Midbrain (tissue), 1 donor: Measurements from ENCODE around the gene SLC44A3.

ENCODE experiments used
- DNase-seq: peaks from one replicate; lab custom pipeline; 2025; lab: John Stamatoyannopoulos, UW

SLC44A3 gene

DNA sequence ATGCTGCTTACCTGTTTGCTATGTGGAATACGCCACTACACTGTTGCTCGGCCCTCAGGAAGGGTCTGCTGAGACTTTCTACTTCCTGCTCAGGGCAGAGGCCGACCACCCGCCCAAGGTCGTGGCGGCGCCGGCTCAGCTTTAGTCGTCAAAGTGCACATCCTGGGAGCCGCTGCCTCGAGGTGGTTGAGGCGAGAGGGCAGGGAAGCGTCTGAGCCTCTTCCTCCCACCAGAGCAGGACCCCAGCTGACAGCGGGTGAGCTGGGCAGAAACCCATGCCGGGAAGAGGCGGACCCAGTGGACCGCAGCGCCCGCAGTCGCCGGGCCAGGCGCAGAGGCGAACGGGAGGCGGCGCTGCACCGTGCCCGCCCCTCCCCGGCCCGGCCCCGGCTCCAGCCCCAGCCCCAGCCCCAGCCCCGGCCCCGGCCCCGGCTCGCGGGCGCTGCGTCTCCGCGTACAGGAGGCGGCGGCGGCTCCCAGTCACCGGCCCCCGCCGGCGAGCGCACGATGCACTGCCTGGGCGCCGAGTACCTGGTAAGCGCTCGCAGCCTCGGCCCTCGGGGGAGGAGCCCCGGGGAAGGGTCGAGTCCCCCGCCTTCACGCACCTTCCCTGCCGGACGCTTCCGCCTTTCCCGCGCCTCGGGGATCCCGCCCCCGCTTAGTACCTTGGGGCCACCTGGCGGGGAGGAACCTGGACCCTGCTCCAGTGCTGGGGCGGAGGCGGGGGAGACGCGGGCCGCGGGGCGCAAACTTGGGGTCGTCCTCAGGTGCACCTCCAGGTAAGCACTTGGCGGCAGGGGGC, at the start of gene SLC44A3:
SLC44A3 (plus strand) TSS at position 413 of the 802 bp plus-strand sequence; CDS start at position 508, 95 bp downstream.
- peak; percentile 46 for DNase-seq

DNA sequence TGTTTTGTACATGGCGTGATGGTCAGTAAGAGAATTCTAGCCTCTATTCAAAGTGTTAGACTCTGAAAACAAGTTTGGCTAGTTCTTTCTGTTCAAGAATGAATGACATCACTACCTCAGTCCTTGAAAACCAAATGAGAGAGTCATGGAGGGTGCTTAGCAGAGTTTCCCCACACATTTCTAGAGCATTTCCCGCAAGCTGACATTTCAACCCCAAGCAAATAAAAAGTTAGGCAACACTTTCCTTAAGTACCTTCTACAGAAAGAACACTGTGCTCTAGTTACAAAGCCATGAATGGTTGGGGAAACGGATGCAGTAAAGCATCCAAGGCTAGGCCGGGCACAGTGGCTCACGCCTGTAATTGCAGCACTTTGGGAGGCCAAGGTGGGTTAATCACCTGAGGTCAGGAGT, 47.9 kb upstream of the SLC44A3 start:
- DNase-seq, result peak; percentile 25

DNA sequence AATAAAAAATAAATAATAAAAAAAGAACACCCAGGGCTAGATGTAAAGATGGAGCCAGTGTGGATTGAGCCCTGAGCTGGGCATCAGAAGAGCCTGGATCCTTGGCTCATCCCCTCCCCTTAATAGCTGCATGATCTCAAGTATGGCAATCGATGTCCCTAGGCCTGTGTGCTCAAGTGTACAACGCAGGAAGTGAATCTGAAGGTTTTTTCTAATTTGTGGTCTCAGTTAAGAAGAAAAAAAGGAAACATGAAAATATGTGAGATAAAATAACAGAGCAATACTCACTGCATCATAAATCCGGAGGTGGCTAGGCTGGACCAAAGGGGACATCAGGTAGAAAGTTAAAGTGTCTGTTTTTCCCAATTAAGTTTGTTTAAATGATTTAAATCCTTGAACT, 47.3 kb upstream of the SLC44A3 start:
- no peak for DNase-seq

- DNase-seq, result no peak
These were observed 46.8 kb upstream of the SLC44A3 start for GRCh38 chr1:94773296-94773809.

- DNase-seq, result no peak
These were observed 46.2 kb upstream of the SLC44A3 start for GRCh38 chr1:94773931-94774422.

DNA sequence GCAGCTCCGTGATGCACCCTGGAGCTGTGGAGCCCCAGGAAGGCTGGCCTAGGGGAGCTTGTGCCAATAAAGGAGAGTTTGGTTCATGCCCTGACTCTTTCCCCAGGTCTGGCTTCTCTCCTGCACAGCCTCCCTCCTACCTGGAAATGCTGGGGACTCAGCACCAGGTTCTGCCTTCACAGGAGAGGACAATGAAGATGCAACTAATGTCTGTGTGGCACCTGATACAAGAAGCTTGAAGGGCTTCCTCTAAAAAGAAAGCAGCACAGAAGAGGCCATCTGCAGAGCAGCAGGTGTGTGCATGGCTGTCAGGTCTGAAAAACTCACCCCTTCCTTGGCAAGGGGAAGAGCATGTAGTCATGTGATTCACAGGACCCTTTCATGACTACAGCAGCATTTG, 43.7 kb upstream of the SLC44A3 start:
- DNase-seq, result no peak

- no peak for DNase-seq
These were observed 42.9 kb upstream of the SLC44A3 start for GRCh38 chr1:94777281-94777680.

- no peak for DNase-seq
These were observed 41.3 kb upstream of the SLC44A3 start for GRCh38 chr1:94778808-94779207.

DNA sequence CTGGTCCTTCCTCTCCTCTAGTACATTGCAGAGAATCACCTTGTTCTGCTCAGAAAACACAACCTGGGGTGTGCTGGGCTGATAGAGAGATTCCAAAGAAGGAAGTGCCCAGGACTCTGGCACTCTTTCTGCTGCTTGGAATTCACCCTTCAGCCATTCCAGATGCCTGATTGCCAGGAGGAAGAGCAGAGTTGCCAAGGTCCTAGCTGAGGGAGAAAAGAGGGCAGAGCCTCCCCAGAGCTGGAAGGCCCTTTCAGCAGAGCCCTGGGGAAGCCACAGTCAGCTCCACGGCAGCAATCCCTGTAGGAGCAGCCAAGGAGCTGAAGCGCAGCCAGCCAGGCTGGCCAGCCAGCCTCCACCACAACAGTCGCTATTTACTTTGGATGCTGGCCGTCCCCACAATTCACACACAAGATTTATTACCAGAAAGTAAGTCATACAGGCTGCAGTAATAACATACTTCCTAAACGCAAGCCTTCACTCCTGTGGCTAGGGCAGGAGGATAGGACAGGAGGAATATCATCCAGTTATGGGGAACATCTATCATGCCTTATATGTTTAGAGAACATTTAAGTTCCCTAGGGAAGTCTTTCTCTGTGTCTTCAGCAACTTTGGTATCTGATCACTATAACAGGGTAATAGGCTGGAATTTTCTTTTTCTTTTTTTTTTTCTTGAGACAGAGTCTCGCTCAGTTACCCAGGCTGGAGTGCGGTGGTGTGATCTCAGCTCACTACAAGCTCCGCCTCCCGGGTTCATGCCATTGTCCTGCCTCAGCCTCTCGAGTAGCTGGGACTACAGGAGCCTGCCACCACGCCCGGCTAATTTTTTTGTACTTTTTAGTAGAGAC, 36.6 kb upstream of the SLC44A3 start:
- peak; percentile 54 for DNase-seq

DNA sequence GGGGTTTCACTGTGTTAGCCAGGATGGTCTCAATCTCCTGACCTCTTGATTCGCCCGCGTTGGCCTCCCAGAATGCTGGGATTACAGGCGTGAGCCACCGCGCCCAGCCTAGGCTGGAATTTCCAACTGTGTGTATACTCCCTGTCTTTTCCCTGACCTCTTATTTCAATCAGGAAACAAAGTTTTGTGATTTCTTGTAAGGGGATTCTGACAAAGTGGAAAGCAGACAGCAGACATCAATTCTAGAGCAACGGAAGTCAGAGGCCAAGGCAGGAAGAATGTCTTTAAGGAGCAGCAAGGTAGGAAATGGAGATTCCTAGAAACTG, 36.0 kb upstream of the SLC44A3 start:
- DNase-seq, result no peak

GRCh38 chr1:94787691-94788090, 32.5 kb upstream of the SLC44A3 start:
- DNase-seq, result no peak

DNA sequence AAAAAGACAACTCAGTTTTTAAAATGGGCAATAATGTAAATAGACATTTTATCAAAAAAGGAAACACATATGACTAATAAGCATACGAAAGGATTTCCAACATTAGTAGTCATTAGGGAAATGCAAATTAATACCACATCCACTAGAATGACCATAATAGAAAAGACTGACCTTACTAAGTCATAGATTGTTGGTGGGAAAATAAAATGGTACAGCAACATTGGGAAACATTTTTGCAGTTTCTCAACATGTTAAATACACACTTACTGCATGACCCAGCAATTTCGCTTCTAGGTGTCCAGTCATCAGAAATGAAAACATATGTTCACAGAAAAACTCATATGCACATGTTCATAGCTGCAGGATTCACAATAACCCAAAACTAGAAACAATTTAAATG, 29.9 kb upstream of the SLC44A3 start:
- no peak for DNase-seq

GRCh38 chr1:94790670-94791069, 29.5 kb upstream of the SLC44A3 start:
- no peak for DNase-seq

GRCh38 chr1:94792473-94793295, 27.5 kb upstream of the SLC44A3 start:
- no peak for DNase-seq

GRCh38 chr1:94793296-94793656, 26.9 kb upstream of the SLC44A3 start:
- DNase-seq, result no peak

- DNase-seq, result no peak
These were observed 24.7 kb upstream of the SLC44A3 start for GRCh38 chr1:94795434-94795833.

GRCh38 chr1:94796266-94796665, 23.9 kb upstream of the SLC44A3 start:
- DNase-seq, result no peak

DNA sequence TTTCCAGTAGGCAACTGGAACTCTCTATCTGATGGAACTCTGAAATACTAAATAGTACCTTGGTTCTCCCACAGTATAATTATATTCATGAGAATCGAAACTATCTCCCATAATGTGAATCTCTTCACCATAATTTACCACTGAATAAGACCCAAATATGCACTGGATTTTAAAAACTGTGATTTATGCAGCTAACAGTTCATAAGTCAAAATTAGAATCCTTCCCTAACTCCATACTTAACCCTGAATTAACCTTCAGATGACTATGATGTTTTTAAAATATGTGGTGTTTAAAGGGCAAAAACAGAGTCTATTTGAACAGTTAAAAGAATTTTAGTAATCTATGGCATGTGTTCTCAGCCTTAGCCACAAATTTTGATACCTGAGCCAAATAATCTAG, 22.9 kb upstream of the SLC44A3 start:
- no peak for DNase-seq

GRCh38 chr1:94798054-94798453, 22.1 kb upstream of the SLC44A3 start:
- DNase-seq, result no peak

- no peak for DNase-seq
These were observed 21.7 kb upstream of the SLC44A3 start for GRCh38 chr1:94798462-94798861.

GRCh38 chr1:94799206-94799605, 21.0 kb upstream of the SLC44A3 start:
- DNase-seq, result no peak

GRCh38 chr1:94801919-94802546, 18.1 kb upstream of the SLC44A3 start:
- peak; percentile 74 for DNase-seq
